ENCODE results near the gene LIPC.

The LIPC gene

GRCh38 chr15:58495891-58496408 lies 64.2 kb downstream of the LIPC start:
- no peak for DNase-seq (ENCODE audit: low read depth)

- DNase-seq (ENCODE audit: low read depth) = no peak
Observed at GRCh38 chr15:58497046-58497785, 65.4 kb downstream of the LIPC start.

GRCh38 chr15:58498821-58499580 lies 67.2 kb downstream of the LIPC start:
- no peak for DNase-seq (ENCODE audit: low read depth)

- DNase-seq (ENCODE audit: low read depth) = no peak
Observed at GRCh38 chr15:58501006-58501405, 69.2 kb downstream of the LIPC start.

- DNase-seq (ENCODE audit: low read depth) = no peak
Observed at GRCh38 chr15:58501636-58502188, 69.9 kb downstream of the LIPC start.

- no peak for DNase-seq (ENCODE audit: low read depth)
Observed at GRCh38 chr15:58503139-58504027, 71.6 kb downstream of the LIPC start.

- DNase-seq (ENCODE audit: low read depth) = no peak
Observed at GRCh38 chr15:58504674-58505234, 73.0 kb downstream of the LIPC start.

GRCh38 chr15:58505581-58505980 lies 73.8 kb downstream of the LIPC start:
- no peak for DNase-seq (ENCODE audit: low read depth)

GRCh38 chr15:58506064-58506490 lies 74.3 kb downstream of the LIPC start:
- no peak for DNase-seq (ENCODE audit: low read depth)

- no peak for DNase-seq (ENCODE audit: low read depth)
Observed at GRCh38 chr15:58506783-58507668, 75.2 kb downstream of the LIPC start.

GRCh38 chr15:58509556-58509955 lies 77.8 kb downstream of the LIPC start:
- no peak for DNase-seq (ENCODE audit: low read depth)

- DNase-seq (ENCODE audit: low read depth) = no peak
Observed at GRCh38 chr15:58510715-58511598, 79.2 kb downstream of the LIPC start.

GRCh38 chr15:58511599-58511987 lies 79.8 kb downstream of the LIPC start:
- no peak for DNase-seq (ENCODE audit: low read depth)

- no peak for DNase-seq (ENCODE audit: low read depth)
Observed at GRCh38 chr15:58512522-58512921, 80.7 kb downstream of the LIPC start.

- DNase-seq (ENCODE audit: low read depth) = no peak
Observed at GRCh38 chr15:58513008-58513407, 81.2 kb downstream of the LIPC start.

- DNase-seq (ENCODE audit: low read depth) = no peak
Observed at GRCh38 chr15:58513726-58514336, 82.0 kb downstream of the LIPC start.

- no peak for DNase-seq (ENCODE audit: low read depth)
Observed at GRCh38 chr15:58515807-58516206, 84.0 kb downstream of the LIPC start.

GRCh38 chr15:58517252-58517681 lies 85.5 kb downstream of the LIPC start:
- no peak for DNase-seq (ENCODE audit: low read depth)
